Neural progenitor cell (in vitro differentiated cells): ENCODE data around the gene FAM53B. TPM values are rescaled to one million over a fixed set of nuclear protein-coding genes. Genes with fewer than 3 reads are reported as not detected.
A peak's percentile ranks its signal among the peaks of the same experiment; 100 is the strongest.

Experiments
- DNase-seq: peaks from one replicate; pipeline ENCODE4 v3.0.0-alpha.2; 2016; ENCODE audit warnings: low spot score
- H2AFZ ChIP-seq: fragments of 200-600 bp; sonication (generic); replicated peaks from 2 replicates; pipeline ENCODE4 v1.6.1; 2016; ENCODE audit warnings: antibody characterized with exemption
- H3F3A ChIP-seq: fragments of 200-600 bp; sonication (generic); 2 replicates; pipeline ENCODE4 v1.6.1; 2016; ENCODE audit warnings: antibody characterized with exemption, low read depth
- H3K27ac ChIP-seq: fragments of 200-600 bp; sonication (generic); 2 replicates; pipeline ENCODE4 v1.5.1; 2016; ENCODE audit warnings: mild to moderate bottlenecking
- H3K27me3 ChIP-seq: fragments of 200-600 bp; sonication (generic); 2 replicates; pipeline ENCODE4 v1.6.1; 2016; ENCODE audit warnings: mild to moderate bottlenecking, moderate library complexity
- H3K36me3 ChIP-seq: fragments of 200-600 bp; sonication (generic); 2 replicates; pipeline ENCODE4 v1.5.1; 2016
- H3K4me1 ChIP-seq: fragments of 200-600 bp; sonication (generic); 2 replicates; pipeline ENCODE4 v1.6.1; 2016; ENCODE audit warnings: mixed run types
- H3K4me2 ChIP-seq: fragments of 200-600 bp; sonication (generic); 2 replicates; pipeline ENCODE4 v1.6.1; 2016
- H3K4me3 ChIP-seq: fragments of 200-600 bp; sonication (generic); 2 replicates; pipeline ENCODE4 v1.5.1; 2016
- H3K79me2 ChIP-seq: fragments of 200-600 bp; sonication (generic); 2 replicates; pipeline ENCODE4 v1.6.1; 2016; ENCODE audit warnings: low read depth
- H3K9ac ChIP-seq: fragments of 200-600 bp; sonication (generic); 2 replicates; pipeline ENCODE4 v1.6.1; 2016
- H3K9me3 ChIP-seq: fragments of 200-600 bp; sonication (generic); 2 replicates; pipeline ENCODE4 v1.5.1; 2016; ENCODE audit warnings: low read depth
- H4K20me1 ChIP-seq: fragments of 200-600 bp; sonication (generic); 2 replicates; pipeline ENCODE4 v1.6.1; 2016; ENCODE audit warnings: low read depth
- H3K27ac Mint-ChIP-seq: 3 replicates; pipeline ENCODE4 v1.8.0; 2021; ENCODE audit warnings: mixed read lengths
- H3K27me3 Mint-ChIP-seq: 2 replicates; pipeline ENCODE4 v1.8.0; 2022; ENCODE audit warnings: low read depth, mild to moderate bottlenecking, inconsistent platforms, moderate library complexity, mixed read lengths; ENCODE audit not compliant: insufficient read depth
- H3K36me3 Mint-ChIP-seq: 3 replicates; pipeline ENCODE4 v1.8.0; 2021; ENCODE audit warnings: mixed read lengths
- H3K4me1 Mint-ChIP-seq: 3 replicates; pipeline ENCODE4 v1.8.0; 2021; ENCODE audit warnings: mixed read lengths
- H3K4me3 Mint-ChIP-seq: 3 replicates; pipeline ENCODE4 v1.8.0; 2021; ENCODE audit warnings: mild to moderate bottlenecking, moderate library complexity, mixed read lengths
- H3K9me3 Mint-ChIP-seq: 3 replicates; pipeline ENCODE4 v1.8.0; 2020; ENCODE audit warnings: mixed read lengths
- CTCF ChIP-seq: fragments of 200-600 bp; sonication (generic); IDR thresholded peaks from 2 replicates; pipeline ENCODE4 v1.5.1; 2017; ENCODE audit warnings: antibody characterized with exemption, mild to moderate bottlenecking
- EZH2 ChIP-seq: fragments of 200-600 bp; sonication (generic); IDR thresholded peaks from 2 replicates; pipeline ENCODE4 v1.6.1; 2017; ENCODE audit warnings: antibody characterized with exemption, mild to moderate bottlenecking, moderate library complexity
- EZH2phosphoT487 ChIP-seq: fragments of 200-600 bp; sonication (generic); IDR thresholded peaks from 2 replicates; pipeline ENCODE4 v1.6.1; 2017; ENCODE audit warnings: antibody characterized with exemption
- total RNA-seq: library from RNA; depleted of rRNA; stranded (reverse); fragments of >200 nt; gene quantifications from 2 replicates; pipeline ENCODE4 v1.2.3, GENCODE V29; 2015; ENCODE audit warnings: low replicate concordance

The FAM53B gene
- total RNA-seq, 1 donor from 2014 or later = 15.3 TPM

- Histone ChIP-seq H3K4me1 (peaks cover 13% of the 10 kb centered on the region), H4K20me1 (peaks cover 98% of the 10 kb centered on the region)
- no peak overlapping the region for H3K27ac Mint-ChIP-seq
These were observed 15.1 kb downstream of the FAM53B start for GRCh38 chr10:124728830-124729661.

GRCh38 chr10:124728071-124728829 lies 15.9 kb downstream of the FAM53B start:
- Histone ChIP-seq H3K36me3 (no peaks in the 10 kb centered on the region), H2AFZ (no peak overlapping the region), H3K4me3 (no peak overlapping the region), H3K27me3 (no peaks in the 10 kb centered on the region), H3K9me3 (no peaks in the 10 kb centered on the region), H3K4me1 (peaks cover 21% of the 10 kb centered on the region), H3K9ac (no peak overlapping the region), H3K79me2 (peaks cover 91% of the 10 kb centered on the region), H3F3A (no peaks in the 10 kb centered on the region), H4K20me1 (peaks cover 98% of the 10 kb centered on the region), H3K4me2 (no peak overlapping the region), H3K27ac (no peak overlapping the region)
- peaks cover 7% of the 10 kb centered on the region for H3K36me3 Mint-ChIP-seq
- H3K27ac Mint-ChIP-seq = no peak overlapping the region
- H3K27me3 Mint-ChIP-seq = no peaks in the 10 kb centered on the region
- no peak for DNase-seq
- peaks cover 20% of the 10 kb centered on the region for H3K4me1 Mint-ChIP-seq
- TF ChIP-seq EZH2phosphoT487 = no peak
- no peak for TF ChIP-seq CTCF
- no peak for TF ChIP-seq EZH2
- H3K9me3 Mint-ChIP-seq = no peaks in the 10 kb centered on the region
- no peak overlapping the region for H3K4me3 Mint-ChIP-seq

More at GRCh38 chr10:124728830-124729661, 15.1 kb downstream of the FAM53B start:
- no peak overlapping the region for H2AFZ ChIP-seq
- no peak overlapping the region for H3K4me3 Mint-ChIP-seq
- peaks cover 7% of the 10 kb centered on the region for H3K36me3 Mint-ChIP-seq
- H3K9ac ChIP-seq = no peak overlapping the region
- DNase-seq = no peak
- peaks cover 89% of the 10 kb centered on the region for H3K79me2 ChIP-seq
- H3K9me3 Mint-ChIP-seq = no peaks in the 10 kb centered on the region
- no peaks in the 10 kb centered on the region for H3K36me3 ChIP-seq
- H3F3A ChIP-seq = no peaks in the 10 kb centered on the region
- no peaks in the 10 kb centered on the region for H3K27me3 ChIP-seq
- H3K27ac ChIP-seq = no peak overlapping the region
- no peak overlapping the region for H3K4me2 ChIP-seq
- H3K9me3 ChIP-seq = no peaks in the 10 kb centered on the region
- peaks cover 14% of the 10 kb centered on the region for H3K4me1 Mint-ChIP-seq
- no peak for TF ChIP-seq CTCF
- no peak for TF ChIP-seq EZH2
- TF ChIP-seq EZH2phosphoT487 = no peak
- H3K27me3 Mint-ChIP-seq = no peaks in the 10 kb centered on the region
- no peak overlapping the region for H3K4me3 ChIP-seq

GRCh38 chr10:124727361-124727960 lies 16.7 kb downstream of the FAM53B start:
- H3K79me2 ChIP-seq = peaks cover 92% of the 10 kb centered on the region
- no peaks in the 10 kb centered on the region for H3K27me3 Mint-ChIP-seq
- peaks cover 27% of the 10 kb centered on the region for H3K4me1 Mint-ChIP-seq
- no peaks in the 10 kb centered on the region for H3K27me3 ChIP-seq
- H4K20me1 ChIP-seq = peaks cover 98% of the 10 kb centered on the region
- no peaks in the 10 kb centered on the region for H3K9me3 Mint-ChIP-seq
- peaks cover 7% of the 10 kb centered on the region for H3K36me3 Mint-ChIP-seq
- no peak overlapping the region for H3K27ac ChIP-seq
- H3K4me2 ChIP-seq = no peak overlapping the region
- no peaks in the 10 kb centered on the region for H3K9me3 ChIP-seq
- H3K27ac Mint-ChIP-seq = peak overlapping the region; percentile 73
- no peak overlapping the region for H3K4me3 Mint-ChIP-seq
- peaks cover 23% of the 10 kb centered on the region for H3K4me1 ChIP-seq
- no peaks in the 10 kb centered on the region for H3K36me3 ChIP-seq
- H2AFZ ChIP-seq = no peak overlapping the region
- H3K9ac ChIP-seq = no peak overlapping the region
- no peaks in the 10 kb centered on the region for H3F3A ChIP-seq
- DNase-seq = no peak
- H3K4me3 ChIP-seq = no peak overlapping the region
- TF ChIP-seq EZH2phosphoT487 (no peak), CTCF (no peak), EZH2 (no peak)
